Activated T-cell treated with anti-CD3 and anti-CD28 coated beads, Interleukin-2, amount 50 U/mL, for 4 hours (primary cell): ENCODE measurements around the gene CLDN2. TPM values are rescaled to one million over a fixed set of nuclear protein-coding genes. Genes with fewer than 3 reads are reported as not detected.

Experiments used
- ATAC-seq, 2 donors: fragments of 200-7000 bp; cut with Tn5 transposase; one replicate each; pipeline ENCODE4 v1.10.0; 2021
- DNase-seq: peaks from one replicate; pipeline ENCODE4 v3.0.0-alpha.2; 2020
- H3K27me3 Mint-ChIP-seq: one replicate; pipeline ENCODE4 v1.8.0; 2021; ENCODE audit warnings: low read depth, mixed read lengths
- H3K36me3 Mint-ChIP-seq: one replicate; pipeline ENCODE4 v1.8.0; 2022; ENCODE audit warnings: mixed read lengths; ENCODE audit not compliant: insufficient read depth
- H3K4me1 Mint-ChIP-seq: one replicate; pipeline ENCODE4 v1.8.0; 2021; ENCODE audit warnings: low read depth, mixed read lengths
- H3K4me3 Mint-ChIP-seq: one replicate; pipeline ENCODE4 v1.8.0; 2021; ENCODE audit warnings: mild to moderate bottlenecking, moderate library complexity, mixed read lengths
- H3K9me3 Mint-ChIP-seq: one replicate; pipeline ENCODE4 v1.8.0; 2021; ENCODE audit warnings: mixed read lengths
- total RNA-seq, 3 donors: library from RNA; stranded (reverse); gene quantifications; one replicate each; pipeline ENCODE4 v1.2.1, GENCODE V29; 2021

CLDN2 gene
- total RNA-seq, 3 donors from 2014 or later: not detected

DNA sequence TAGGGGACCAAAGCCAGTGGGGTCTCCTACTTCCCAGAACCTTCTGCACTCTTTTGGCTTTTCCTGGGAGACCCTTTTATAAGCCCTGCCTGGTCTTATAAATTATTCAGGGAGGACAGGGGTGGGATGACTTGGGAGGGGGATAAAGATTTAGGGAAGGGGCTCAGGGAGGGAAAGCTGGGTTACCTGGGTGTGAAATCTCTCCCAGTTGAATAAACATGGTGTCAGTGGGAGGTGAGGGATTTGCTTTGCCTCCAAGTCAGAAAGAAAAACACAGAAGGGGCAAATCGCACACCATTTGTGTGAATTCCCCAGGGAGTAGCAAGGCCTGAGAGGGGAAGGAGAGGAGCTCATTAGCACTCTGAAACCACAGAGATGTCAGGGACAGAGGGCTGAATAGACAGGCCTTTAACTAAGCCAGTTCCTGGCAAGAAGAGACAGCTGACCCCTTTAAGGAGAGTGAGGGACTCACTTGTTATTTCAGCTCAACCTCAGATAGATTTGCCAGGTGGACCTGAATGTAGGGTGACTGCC, 16.8 kb upstream of the CLDN2 start, which contains the start of gene RIPPLY1:
RIPPLY1 (minus strand) TSS at position 51 of the 534 bp plus-strand sequence. CDS start 54 bp downstream, outside the sequence.
- no peaks in the 10 kb centered on the region for H3K27me3 Mint-ChIP-seq
- no peaks in the 10 kb centered on the region for H3K4me1 Mint-ChIP-seq
- no peak for ATAC-seq

DNA sequence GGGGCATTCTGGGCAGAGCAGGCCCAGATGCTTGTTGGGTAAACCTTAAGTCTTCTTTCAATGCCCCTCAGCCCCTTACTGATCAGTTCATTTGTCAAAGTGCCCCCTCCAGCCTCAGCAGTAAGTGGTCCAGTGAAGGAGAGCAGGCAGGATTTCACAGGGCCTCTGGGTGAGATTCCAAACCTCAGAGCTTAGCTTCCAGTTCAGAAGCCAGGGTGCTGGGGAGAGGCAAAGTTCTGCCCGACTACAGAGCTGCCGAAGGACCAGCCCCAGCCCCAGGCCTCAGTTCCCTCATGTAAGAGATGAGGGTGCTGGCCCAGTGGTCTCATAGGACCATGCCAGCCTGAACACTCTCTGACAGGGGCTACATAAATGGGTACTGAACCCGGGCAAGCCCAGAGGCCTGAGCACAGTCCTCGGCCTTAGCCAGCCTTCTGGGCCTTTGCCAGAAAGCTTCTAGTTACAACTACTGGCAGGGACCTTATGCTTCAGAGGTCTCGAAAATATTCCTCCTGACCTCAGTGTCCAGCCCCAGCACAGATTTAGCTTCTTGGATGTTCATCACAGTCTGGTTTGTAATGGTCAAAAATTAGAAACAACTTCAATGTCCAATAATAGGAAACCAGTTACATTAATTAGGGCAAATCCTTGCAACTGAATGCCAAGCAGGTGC, 16.2 kb upstream of the CLDN2 start:
- H3K27me3 Mint-ChIP-seq: no peaks in the 10 kb centered on the region
- no peaks in the 10 kb centered on the region for H3K9me3 Mint-ChIP-seq
- no peak for ATAC-seq
- no peak for DNase-seq
- no peak overlapping the region for H3K4me3 Mint-ChIP-seq
- no peaks in the 10 kb centered on the region for H3K4me1 Mint-ChIP-seq
- H3K36me3 Mint-ChIP-seq: peaks cover 2% of the 10 kb centered on the region

More for the DNA sequence above, 16.8 kb upstream of the CLDN2 start, which contains the start of gene RIPPLY1:
- H3K9me3 Mint-ChIP-seq: no peaks in the 10 kb centered on the region
- no peak for DNase-seq
- no peak within 1 kb of the TSS for H3K4me3 Mint-ChIP-seq
- no peaks in the 10 kb centered on the region for H3K36me3 Mint-ChIP-seq

DNA sequence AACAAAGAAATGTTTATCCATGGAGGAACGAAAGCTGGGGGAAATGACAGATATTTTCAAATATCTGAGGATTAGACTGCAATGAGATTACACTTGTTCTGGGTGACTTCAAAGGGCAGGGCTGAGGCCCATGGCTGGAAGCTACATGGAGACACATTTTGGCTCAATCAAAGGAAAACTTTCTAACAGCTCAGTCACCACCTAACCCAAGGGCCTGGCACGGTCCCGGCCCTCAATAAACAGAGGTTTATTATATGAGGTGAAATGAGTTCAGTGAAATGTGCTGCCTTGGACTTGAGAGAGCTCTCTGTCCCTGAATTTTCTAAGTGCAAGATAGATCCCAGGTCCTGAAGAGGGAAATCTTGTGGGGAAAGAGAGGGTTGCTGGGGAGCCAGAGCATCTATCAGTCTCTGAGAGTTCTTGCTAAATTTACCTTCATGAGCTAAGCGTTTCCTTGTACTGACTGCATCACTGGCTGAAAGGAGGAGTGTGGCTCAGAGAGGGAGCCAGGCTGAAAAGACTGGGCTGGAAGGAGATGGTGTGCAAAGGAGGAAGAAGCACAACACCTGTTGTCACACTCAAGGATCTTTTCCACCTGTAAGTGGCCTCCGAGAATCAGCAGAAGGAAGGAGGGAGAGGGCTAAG, 15.0 kb upstream of the CLDN2 start:
- Mint-ChIP-seq H3K36me3 (peaks cover 2% of the 10 kb centered on the region), H3K9me3 (no peaks in the 10 kb centered on the region), H3K27me3 (no peaks in the 10 kb centered on the region), H3K4me3 (no peak overlapping the region), H3K4me1 (no peaks in the 10 kb centered on the region)
- no peak for ATAC-seq
- DNase-seq: no peak

DNA sequence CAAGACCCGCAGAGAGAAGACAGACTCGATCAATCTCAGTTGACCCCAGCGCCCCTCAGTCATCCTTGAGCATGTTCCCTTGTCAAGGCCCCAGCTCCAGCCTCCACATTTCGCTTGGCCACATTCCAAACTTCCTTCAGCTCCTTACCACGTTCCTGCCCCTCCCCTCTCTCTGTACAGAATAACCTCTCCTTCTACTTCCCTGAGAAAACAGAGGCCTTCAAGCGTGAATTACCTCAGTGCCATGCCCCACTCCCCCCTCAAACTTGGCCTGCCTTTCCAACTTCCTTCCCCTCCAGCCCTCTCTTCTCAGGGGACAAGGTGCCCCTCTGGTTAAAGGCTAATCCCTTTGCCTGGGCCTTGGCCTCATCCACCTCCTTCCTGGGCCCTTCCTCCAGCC, 13.8 kb upstream of the CLDN2 start:
- Mint-ChIP-seq H3K36me3 (peaks cover 2% of the 10 kb centered on the region), H3K4me3 (no peak overlapping the region), H3K9me3 (no peaks in the 10 kb centered on the region), H3K4me1 (no peaks in the 10 kb centered on the region), H3K27me3 (no peaks in the 10 kb centered on the region)
- DNase-seq: no peak
- no peak for ATAC-seq

DNA sequence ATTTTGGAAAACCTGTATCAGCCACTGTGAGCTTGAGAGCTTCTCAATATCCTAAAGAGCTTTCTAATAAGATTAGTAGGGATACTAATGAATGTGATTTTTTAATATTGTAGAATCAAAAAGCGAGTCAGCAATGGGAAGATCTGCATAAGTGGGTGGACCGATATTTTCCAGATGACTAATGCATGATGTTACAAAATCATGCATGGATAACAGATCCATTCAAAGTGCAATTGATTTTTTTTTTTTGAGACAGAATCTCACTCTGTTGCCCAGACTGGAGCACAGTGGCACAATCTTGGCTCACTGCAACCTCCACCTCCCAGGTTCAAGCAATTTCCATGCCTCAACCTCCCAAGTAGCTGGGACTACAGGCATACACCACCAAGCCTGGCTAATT, 7.3 kb upstream of the CLDN2 start:
- Mint-ChIP-seq H3K4me3 (no peak overlapping the region), H3K9me3 (no peaks in the 10 kb centered on the region), H3K27me3 (peaks cover 2% of the 10 kb centered on the region), H3K36me3 (peaks cover 2% of the 10 kb centered on the region), H3K4me1 (peaks cover 11% of the 10 kb centered on the region)
- DNase-seq (no peak), ATAC-seq (no peak)

DNA sequence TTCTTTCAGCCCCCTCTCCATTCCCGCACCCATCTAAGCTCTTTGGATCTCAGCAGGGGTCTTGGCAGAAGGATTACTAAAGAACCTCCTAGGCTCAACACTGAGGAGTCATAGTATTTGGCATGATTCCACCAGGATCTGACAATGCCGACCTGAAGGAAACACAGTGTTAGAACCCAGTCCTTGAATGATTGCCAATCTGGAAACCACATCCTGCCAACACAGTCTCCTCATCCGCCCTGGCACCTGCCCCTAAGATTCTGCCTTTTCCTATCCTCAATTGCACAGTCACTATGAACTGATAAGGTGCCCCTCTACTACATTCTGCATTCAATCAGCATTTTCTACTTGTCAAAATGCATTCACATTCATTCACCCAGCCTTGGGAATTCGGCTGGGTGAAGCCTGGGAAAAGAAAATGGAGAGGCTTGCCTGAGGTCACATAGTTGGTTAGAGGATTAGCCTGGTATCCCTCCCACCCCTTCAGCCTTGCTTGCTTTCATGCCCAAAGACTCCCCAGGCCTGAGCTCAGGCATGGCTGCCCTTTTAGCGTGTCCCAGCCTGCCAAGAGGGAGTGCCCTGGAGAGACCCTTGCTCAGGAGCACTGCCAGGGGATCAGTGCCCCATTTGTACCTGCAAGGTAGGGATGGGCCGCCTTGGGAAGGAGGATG, 2.2 kb upstream of the CLDN2 start:
- Mint-ChIP-seq H3K4me3 (no peak overlapping the region), H3K36me3 (no peaks in the 10 kb centered on the region), H3K4me1 (peaks cover 18% of the 10 kb centered on the region), H3K9me3 (no peaks in the 10 kb centered on the region), H3K27me3 (peaks cover 2% of the 10 kb centered on the region)
- ATAC-seq (peak; percentile 28 to 34), DNase-seq (no peak)

DNA sequence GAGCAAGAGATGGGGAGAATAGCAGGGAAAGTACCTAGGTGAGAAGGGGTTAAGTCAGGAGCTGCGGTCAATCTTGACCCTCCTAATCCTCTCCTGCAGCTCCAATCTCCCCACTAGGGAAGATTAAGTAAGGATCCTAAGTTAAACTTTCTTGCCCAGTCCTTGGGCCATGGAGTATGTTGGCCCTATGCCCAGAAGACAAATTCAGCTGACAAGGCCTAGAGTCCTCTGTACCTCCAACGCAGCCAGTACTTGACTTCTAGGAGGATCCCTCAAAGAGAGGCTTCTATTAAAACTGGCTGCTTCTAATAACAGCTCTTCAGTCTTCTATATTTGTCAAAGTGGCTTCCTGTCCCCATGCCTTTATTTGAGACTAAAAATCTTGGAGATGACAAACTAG, 1.4 kb downstream of the CLDN2 start:
- H3K27me3 Mint-ChIP-seq: no peaks in the 10 kb centered on the region
- H3K9me3 Mint-ChIP-seq: no peaks in the 10 kb centered on the region
- H3K4me1 Mint-ChIP-seq: peaks cover 18% of the 10 kb centered on the region
- H3K36me3 Mint-ChIP-seq: no peaks in the 10 kb centered on the region
- H3K4me3 Mint-ChIP-seq: no peak overlapping the region
- ATAC-seq: no peak
- no peak for DNase-seq

DNA sequence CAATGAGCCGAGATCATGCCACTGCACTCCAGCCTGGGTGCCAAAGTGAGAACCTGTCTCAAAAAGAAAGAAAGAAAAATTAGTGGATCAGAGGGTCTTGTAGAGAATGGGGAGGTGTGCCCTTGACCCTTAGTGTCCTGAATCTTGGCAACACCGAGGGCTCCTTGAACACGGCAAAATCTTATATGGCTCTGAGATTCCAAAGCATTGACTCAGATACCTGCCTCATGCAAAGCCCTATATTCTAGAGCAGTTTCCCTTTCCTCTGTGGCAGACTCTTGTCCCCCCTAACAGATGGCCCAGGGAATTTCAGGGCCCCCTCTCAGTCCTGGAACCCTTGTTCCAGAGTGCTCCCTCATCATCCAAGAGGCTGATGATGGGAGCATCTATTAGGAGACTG, 6.8 kb downstream of the CLDN2 start:
- Mint-ChIP-seq H3K27me3 (no peaks in the 10 kb centered on the region), H3K4me1 (no peaks in the 10 kb centered on the region), H3K9me3 (no peaks in the 10 kb centered on the region), H3K36me3 (no peaks in the 10 kb centered on the region), H3K4me3 (no peak overlapping the region)
- DNase-seq (no peak), ATAC-seq (no peak)

DNA sequence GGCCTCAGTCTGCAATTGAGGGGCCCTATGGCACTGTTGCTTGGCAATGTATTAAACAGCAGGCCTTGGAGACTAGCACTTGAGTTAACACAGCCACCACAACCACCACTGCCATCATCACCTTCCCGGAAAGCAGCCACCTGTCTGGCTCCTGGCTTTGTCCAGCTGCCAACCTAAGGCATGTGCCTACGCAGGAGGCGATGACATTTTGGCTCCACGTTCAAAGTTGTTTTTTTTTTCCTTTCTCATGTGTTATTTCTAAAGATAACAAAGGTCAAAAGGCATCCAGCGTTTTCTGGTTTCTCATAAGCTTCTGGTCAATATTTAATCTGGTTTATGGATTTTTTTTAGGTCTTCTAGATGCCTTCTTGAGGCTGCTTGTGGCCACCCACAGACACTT, 7.5 kb downstream of the CLDN2 start:
- Mint-ChIP-seq H3K9me3 (no peaks in the 10 kb centered on the region), H3K4me3 (no peak overlapping the region), H3K4me1 (no peaks in the 10 kb centered on the region), H3K36me3 (no peaks in the 10 kb centered on the region), H3K27me3 (no peaks in the 10 kb centered on the region)
- DNase-seq: no peak
- ATAC-seq: no peak

DNA sequence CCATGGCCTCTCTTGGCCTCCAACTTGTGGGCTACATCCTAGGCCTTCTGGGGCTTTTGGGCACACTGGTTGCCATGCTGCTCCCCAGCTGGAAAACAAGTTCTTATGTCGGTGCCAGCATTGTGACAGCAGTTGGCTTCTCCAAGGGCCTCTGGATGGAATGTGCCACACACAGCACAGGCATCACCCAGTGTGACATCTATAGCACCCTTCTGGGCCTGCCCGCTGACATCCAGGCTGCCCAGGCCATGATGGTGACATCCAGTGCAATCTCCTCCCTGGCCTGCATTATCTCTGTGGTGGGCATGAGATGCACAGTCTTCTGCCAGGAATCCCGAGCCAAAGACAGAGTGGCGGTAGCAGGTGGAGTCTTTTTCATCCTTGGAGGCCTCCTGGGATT, 8.0 kb downstream of the CLDN2 start:
- no peaks in the 10 kb centered on the region for H3K27me3 Mint-ChIP-seq
- DNase-seq (no peak), ATAC-seq (no peak)
- H3K4me1 Mint-ChIP-seq: peaks cover 2% of the 10 kb centered on the region
- H3K4me3 Mint-ChIP-seq: no peak overlapping the region
- H3K36me3 Mint-ChIP-seq: no peaks in the 10 kb centered on the region
- H3K9me3 Mint-ChIP-seq: no peaks in the 10 kb centered on the region

DNA sequence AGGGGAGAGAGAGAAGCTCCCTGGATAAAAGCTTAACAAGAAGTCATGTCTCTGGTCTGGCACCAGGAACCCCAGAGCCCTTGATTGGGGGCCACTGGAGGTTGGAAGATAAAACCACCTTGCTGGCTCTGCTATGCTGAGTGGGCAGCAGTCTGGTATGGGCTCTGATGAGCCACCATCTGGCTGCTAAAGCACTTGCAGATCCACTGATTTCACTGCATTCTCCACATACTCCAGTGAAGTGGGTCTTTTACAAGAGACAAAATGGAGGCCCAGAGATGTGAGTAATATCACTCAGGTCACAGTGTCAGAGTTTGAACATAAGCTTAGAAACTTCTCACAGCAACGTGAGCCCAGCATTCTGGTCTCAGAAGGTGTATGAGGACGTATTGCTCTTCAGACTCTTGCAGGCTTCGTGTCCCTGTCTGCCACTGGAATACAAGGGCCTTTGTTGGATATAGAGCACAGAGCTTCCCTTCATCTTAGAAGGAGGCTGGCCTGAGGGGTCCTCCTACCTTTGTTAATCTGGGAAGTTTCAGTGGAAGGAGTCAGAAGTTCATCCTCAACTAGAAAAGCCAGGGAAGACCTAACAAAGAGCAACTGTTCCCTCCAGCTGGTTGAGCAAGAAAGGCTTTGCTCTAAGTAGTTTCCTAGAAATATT, 11.8 kb downstream of the CLDN2 start:
- Mint-ChIP-seq H3K4me1 (peaks cover 8% of the 10 kb centered on the region), H3K4me3 (no peak overlapping the region), H3K9me3 (no peaks in the 10 kb centered on the region), H3K27me3 (no peaks in the 10 kb centered on the region), H3K36me3 (no peaks in the 10 kb centered on the region)
- ATAC-seq (no peak), DNase-seq (no peak)

DNA sequence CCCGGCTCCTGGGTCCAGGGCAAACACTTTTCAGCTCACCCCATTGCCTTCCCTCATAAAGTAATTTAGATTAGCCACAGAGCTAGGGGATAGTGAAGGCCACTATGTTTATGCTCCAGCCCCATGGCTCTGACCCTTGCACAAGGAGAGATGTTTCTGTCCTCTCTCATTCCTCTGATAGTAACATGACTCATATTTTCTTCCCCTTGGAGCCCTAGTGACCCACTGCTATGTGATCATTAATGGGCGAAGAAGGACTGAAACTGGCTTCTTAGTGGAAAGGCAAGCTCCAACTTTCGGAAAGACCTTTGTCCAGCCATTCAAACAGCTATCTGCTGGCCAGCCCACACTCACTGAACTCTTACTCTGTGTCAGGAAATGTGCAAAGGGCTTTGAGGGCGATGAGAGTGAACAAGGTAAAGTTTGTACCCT, 12.3 kb downstream of the CLDN2 start:
- H3K4me1 Mint-ChIP-seq: peaks cover 8% of the 10 kb centered on the region
- no peaks in the 10 kb centered on the region for H3K9me3 Mint-ChIP-seq
- no peaks in the 10 kb centered on the region for H3K27me3 Mint-ChIP-seq
- no peak overlapping the region for H3K4me3 Mint-ChIP-seq
- no peak for ATAC-seq
- no peaks in the 10 kb centered on the region for H3K36me3 Mint-ChIP-seq
- no peak for DNase-seq

DNA sequence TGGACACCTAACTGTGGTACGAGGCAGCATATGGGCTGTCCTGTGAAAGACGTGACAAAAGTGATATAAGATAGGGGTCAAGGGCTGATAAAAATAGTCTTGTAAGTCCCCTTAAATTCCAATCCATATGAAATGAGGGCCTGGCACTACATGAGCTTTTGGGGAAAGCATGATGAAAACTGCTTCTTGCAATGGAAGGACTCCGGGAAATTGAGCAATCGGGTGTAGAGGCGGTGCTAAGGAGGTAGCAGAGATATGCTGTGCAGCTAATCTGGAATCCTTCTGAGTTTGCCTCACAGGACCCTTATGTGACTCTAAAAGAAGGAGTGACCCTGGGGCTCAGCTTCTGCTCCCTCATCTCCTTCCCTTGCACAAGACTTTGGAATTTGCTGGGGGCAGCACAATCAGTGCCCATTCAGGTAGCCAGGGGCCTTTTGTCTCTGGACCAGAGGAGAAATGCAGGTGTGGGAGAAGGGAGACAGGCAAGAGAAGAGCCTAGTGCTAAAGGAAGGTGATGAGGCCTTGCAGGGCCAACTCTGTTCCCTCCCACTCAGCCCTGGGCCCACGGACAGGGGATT, 12.8 kb downstream of the CLDN2 start:
- DNase-seq (no peak), ATAC-seq (no peak)
- H3K4me3 Mint-ChIP-seq: no peak overlapping the region
- no peaks in the 10 kb centered on the region for H3K27me3 Mint-ChIP-seq
- no peaks in the 10 kb centered on the region for H3K36me3 Mint-ChIP-seq
- H3K9me3 Mint-ChIP-seq: no peaks in the 10 kb centered on the region
- H3K4me1 Mint-ChIP-seq: peaks cover 8% of the 10 kb centered on the region

DNA sequence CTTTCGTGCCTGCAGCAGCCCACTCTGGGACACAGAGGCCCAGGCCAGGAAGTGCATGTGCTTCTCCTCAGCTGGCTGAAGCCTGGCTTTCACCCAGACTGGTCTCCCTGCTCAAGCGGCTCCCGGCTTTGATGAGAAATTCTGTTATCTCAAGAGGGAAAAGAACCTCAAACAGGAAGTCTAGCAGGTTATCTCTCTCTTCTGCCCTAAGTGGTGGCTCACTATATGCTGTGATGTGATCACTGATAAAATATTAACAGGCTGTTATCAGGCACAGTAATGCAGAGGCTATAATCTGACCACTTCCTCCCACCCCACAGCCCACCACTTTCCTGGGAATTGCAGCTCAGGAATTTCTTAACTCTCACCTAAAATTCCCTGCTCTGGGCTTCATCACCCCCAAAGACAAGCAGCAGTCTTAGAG, 13.3 kb downstream of the CLDN2 start:
- Mint-ChIP-seq H3K9me3 (no peaks in the 10 kb centered on the region), H3K4me3 (no peak overlapping the region), H3K27me3 (no peaks in the 10 kb centered on the region), H3K36me3 (no peaks in the 10 kb centered on the region), H3K4me1 (peaks cover 8% of the 10 kb centered on the region)
- no peak for DNase-seq
- no peak for ATAC-seq
